ENCODE results near the gene FASN. TPM values are rescaled to one million over a fixed set of nuclear protein-coding genes. Genes with fewer than 3 reads are reported as not detected.

FASN gene
- total RNA-seq, 1 donor from 2014 or later = 134 TPM

- Mint-ChIP-seq H3K36me3 (ENCODE audit: unreplicated experiment) (peaks cover 14% of the 10 kb centered on the region), H3K4me1 (ENCODE audit: unreplicated experiment) (no peaks in the 10 kb centered on the region), H3K9me3 (ENCODE audit: unreplicated experiment) (no peaks in the 10 kb centered on the region), H3K27ac (ENCODE audit: unreplicated experiment) (no peak overlapping the region), H3K27me3 (ENCODE audit: unreplicated experiment) (no peaks in the 10 kb centered on the region), H3K4me3 (ENCODE audit: unreplicated experiment) (no peak overlapping the region)
- no peak for DNase-seq (ENCODE audit: extremely low spot score, unreplicated experiment)
- TF ChIP-seq CTCF (IDR thresholded peaks at IDR 0.05) = no peak
Measured at GRCh38 chr17:82085931-82086764, 11.9 kb downstream of the FASN start.

- H3K27me3 Mint-ChIP-seq (ENCODE audit: unreplicated experiment) = no peaks in the 10 kb centered on the region
- H3K4me1 Mint-ChIP-seq (ENCODE audit: unreplicated experiment) = no peaks in the 10 kb centered on the region
- H3K36me3 Mint-ChIP-seq (ENCODE audit: unreplicated experiment) = peaks cover 14% of the 10 kb centered on the region
- DNase-seq (ENCODE audit: extremely low spot score, unreplicated experiment) = no peak
- no peak overlapping the region for H3K4me3 Mint-ChIP-seq (ENCODE audit: unreplicated experiment)
- no peak overlapping the region for H3K27ac Mint-ChIP-seq (ENCODE audit: unreplicated experiment)
- no peak for TF ChIP-seq CTCF (IDR thresholded peaks at IDR 0.05)
- H3K9me3 Mint-ChIP-seq (ENCODE audit: unreplicated experiment) = no peaks in the 10 kb centered on the region
Measured at GRCh38 chr17:82085031-82085861, 12.8 kb downstream of the FASN start.

GRCh38 chr17:82084373-82085030 is 13.5 kb downstream of the FASN start:
- DNase-seq (ENCODE audit: extremely low spot score, unreplicated experiment) = no peak
- H3K36me3 Mint-ChIP-seq (ENCODE audit: unreplicated experiment) = peaks cover 16% of the 10 kb centered on the region
- no peak overlapping the region for H3K27ac Mint-ChIP-seq (ENCODE audit: unreplicated experiment)
- H3K27me3 Mint-ChIP-seq (ENCODE audit: unreplicated experiment) = no peaks in the 10 kb centered on the region
- TF ChIP-seq CTCF (IDR thresholded peaks at IDR 0.05) = no peak
- H3K4me3 Mint-ChIP-seq (ENCODE audit: unreplicated experiment) = no peak overlapping the region
- H3K9me3 Mint-ChIP-seq (ENCODE audit: unreplicated experiment) = no peaks in the 10 kb centered on the region
- H3K4me1 Mint-ChIP-seq (ENCODE audit: unreplicated experiment) = no peaks in the 10 kb centered on the region

- no peak overlapping the region for H3K27ac Mint-ChIP-seq (ENCODE audit: unreplicated experiment)
- no peak for TF ChIP-seq CTCF (IDR thresholded peaks at IDR 0.05)
- no peaks in the 10 kb centered on the region for H3K9me3 Mint-ChIP-seq (ENCODE audit: unreplicated experiment)
- H3K36me3 Mint-ChIP-seq (ENCODE audit: unreplicated experiment) = peaks cover 16% of the 10 kb centered on the region
- H3K4me3 Mint-ChIP-seq (ENCODE audit: unreplicated experiment) = no peak overlapping the region
- no peak for DNase-seq (ENCODE audit: extremely low spot score, unreplicated experiment)
- H3K4me1 Mint-ChIP-seq (ENCODE audit: unreplicated experiment) = no peaks in the 10 kb centered on the region
- H3K27me3 Mint-ChIP-seq (ENCODE audit: unreplicated experiment) = no peaks in the 10 kb centered on the region
Measured at GRCh38 chr17:82083533-82084359, 14.3 kb downstream of the FASN start.

All from osteocyte (in vitro differentiated cells).